ENCODE measurements around the gene ARHGAP8. TPM values are rescaled to one million over a fixed set of nuclear protein-coding genes. Genes with fewer than 3 reads are reported as not detected.

ARHGAP8 gene
- polyA plus RNA-seq, 1 donor from 2014 or later: 3.0 TPM

DNA sequence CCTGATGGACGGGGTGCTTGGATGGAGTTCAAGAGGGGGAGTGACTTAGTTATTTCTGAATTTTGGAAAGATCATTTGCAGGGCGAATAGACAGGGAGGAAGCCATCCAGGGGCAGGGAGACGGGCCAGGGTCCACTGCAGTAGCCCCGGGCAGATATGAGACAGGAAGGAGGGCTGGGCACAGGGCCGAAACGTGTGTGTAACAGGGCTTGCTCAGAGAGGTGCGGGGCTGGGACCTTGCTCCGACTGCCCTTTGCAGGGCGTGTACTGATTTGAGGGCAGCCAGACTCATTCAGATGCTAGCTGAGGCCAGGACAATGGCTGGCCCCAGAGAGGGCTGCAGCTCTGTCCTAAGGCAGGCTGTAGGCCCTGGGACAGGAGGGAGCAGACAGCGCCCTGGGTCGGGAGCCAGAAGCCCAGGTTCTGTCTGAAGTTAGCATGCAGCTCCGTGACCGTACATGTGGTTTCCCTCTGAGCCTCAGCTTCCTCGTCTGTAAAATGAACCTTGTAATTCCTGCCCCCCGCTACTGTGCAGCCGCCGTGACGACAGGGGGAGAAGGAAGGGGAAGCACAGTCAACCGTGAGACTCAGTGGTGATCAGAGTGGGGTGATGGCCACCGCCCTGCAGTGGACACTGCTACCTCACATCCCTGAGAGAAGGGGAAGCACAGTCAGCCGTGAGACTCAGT is 154.0 kb downstream of the ARHGAP8 start:
- no peak overlapping the region for H3K9ac ChIP-seq (ENCODE audit: low read length)
- H4K20me1 ChIP-seq (ENCODE audit: insufficient read depth): no peaks in the 10 kb centered on the region
- no peaks in the 10 kb centered on the region for H3K9me2 ChIP-seq (ENCODE audit: insufficient read depth, low read length)
- H2AFZ ChIP-seq (ENCODE audit: low read depth, low read length): no peak overlapping the region
- H3K79me2 ChIP-seq (replicated peaks; ENCODE audit: insufficient read depth, low read length): no peaks in the 10 kb centered on the region
- no peak overlapping the region for H3K27ac ChIP-seq (ENCODE audit: low read length)
- H3K9me3 ChIP-seq (ENCODE audit: low read length): peaks cover 8% of the 10 kb centered on the region
- TF ChIP-seq RAD21 (conservative IDR thresholded peaks at IDR 0.05): no peak
- TF ChIP-seq, protein P1, sequence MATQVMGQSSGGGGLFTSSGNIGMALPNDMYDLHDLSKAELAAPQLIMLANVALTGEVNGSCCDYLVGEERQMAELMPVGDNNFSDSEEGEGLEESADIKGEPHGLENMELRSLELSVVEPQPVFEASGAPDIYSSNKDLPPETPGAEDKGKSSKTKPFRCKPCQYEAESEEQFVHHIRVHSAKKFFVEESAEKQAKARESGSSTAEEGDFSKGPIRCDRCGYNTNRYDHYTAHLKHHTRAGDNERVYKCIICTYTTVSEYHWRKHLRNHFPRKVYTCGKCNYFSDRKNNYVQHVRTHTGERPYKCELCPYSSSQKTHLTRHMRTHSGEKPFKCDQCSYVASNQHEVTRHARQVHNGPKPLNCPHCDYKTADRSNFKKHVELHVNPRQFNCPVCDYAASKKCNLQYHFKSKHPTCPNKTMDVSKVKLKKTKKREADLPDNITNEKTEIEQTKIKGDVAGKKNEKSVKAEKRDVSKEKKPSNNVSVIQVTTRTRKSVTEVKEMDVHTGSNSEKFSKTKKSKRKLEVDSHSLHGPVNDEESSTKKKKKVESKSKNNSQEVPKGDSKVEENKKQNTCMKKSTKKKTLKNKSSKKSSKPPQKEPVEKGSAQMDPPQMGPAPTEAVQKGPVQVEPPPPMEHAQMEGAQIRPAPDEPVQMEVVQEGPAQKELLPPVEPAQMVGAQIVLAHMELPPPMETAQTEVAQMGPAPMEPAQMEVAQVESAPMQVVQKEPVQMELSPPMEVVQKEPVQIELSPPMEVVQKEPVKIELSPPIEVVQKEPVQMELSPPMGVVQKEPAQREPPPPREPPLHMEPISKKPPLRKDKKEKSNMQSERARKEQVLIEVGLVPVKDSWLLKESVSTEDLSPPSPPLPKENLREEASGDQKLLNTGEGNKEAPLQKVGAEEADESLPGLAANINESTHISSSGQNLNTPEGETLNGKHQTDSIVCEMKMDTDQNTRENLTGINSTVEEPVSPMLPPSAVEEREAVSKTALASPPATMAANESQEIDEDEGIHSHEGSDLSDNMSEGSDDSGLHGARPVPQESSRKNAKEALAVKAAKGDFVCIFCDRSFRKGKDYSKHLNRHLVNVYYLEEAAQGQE (IDR thresholded peaks at IDR 0.05; ENCODE audit: borderline replicate concordance): no peak
- no peak for TF ChIP-seq POLR2AphosphoS5 (IDR thresholded peaks at IDR 0.05)
- TF ChIP-seq EP300 (conservative IDR thresholded peaks at IDR 0.05; ENCODE audit: poor library complexity, severe bottlenecking): no peak
- TF ChIP-seq MXI1 (conservative IDR thresholded peaks at IDR 0.05; ENCODE audit: poor library complexity, severe bottlenecking): no peak
- TF ChIP-seq, protein P2, sequence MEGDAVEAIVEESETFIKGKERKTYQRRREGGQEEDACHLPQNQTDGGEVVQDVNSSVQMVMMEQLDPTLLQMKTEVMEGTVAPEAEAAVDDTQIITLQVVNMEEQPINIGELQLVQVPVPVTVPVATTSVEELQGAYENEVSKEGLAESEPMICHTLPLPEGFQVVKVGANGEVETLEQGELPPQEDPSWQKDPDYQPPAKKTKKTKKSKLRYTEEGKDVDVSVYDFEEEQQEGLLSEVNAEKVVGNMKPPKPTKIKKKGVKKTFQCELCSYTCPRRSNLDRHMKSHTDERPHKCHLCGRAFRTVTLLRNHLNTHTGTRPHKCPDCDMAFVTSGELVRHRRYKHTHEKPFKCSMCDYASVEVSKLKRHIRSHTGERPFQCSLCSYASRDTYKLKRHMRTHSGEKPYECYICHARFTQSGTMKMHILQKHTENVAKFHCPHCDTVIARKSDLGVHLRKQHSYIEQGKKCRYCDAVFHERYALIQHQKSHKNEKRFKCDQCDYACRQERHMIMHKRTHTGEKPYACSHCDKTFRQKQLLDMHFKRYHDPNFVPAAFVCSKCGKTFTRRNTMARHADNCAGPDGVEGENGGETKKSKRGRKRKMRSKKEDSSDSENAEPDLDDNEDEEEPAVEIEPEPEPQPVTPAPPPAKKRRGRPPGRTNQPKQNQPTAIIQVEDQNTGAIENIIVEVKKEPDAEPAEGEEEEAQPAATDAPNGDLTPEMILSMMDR (IDR thresholded peaks at IDR 0.05; ENCODE audit: poor library complexity, severe bottlenecking): no peak
- no peak for TF ChIP-seq TAF1 (IDR thresholded peaks at IDR 0.05; ENCODE audit: low read depth)
- no peak for TF ChIP-seq EZH2 (IDR thresholded peaks at IDR 0.05; ENCODE audit: borderline replicate concordance, insufficient read depth, low read length, poor library complexity, severe bottlenecking)
- no peak for TF ChIP-seq SMC3 (conservative IDR thresholded peaks at IDR 0.05; ENCODE audit: poor library complexity)
- H3K36me3 ChIP-seq (ENCODE audit: insufficient read depth, low read length): no peaks in the 10 kb centered on the region
- no peak overlapping the region for H3K4me3 ChIP-seq (ENCODE audit: low read length)
- no peak overlapping the region for H3K4me2 ChIP-seq (ENCODE audit: low read length)
- no peaks in the 10 kb centered on the region for H3K27me3 ChIP-seq (ENCODE audit: insufficient read depth, low read depth, low read length)
- no peaks in the 10 kb centered on the region for H3F3A ChIP-seq (ENCODE audit: insufficient read depth, low read length, poor library complexity, severe bottlenecking)

DNA sequence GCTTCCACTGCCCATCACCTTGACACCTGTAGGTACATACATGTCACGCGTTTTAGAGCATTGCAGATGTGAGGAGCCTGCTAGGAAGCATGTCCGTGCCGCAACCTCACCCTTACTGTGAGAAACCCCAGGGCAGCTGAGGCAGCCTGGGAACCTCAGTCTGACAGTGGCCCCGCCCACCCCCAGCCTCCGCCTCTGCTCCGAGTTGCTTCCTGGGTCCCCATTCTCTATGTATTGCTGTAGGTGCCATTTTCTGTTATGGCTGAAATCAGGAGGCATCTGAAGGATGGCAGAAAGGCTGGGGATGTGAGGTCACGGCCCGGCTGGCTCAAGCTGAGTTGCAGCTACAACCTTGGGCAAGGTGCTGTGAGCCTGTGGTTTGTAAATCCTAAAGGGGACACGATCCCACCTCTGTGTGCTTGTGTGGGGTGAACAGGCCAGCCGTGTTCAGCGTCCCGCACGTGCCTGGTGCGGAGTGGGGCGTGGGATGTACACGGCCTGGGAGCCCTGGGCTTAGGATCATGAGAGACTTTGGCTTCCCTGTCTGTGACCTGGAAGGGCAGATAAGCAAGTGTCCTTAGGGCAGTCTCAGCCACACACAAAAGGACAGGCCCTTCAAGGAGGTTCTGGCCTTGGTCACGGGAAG is 154.7 kb downstream of the ARHGAP8 start:
- H3K4me3 ChIP-seq (ENCODE audit: low read length): no peak overlapping the region
- H3K9me2 ChIP-seq (ENCODE audit: insufficient read depth, low read length): no peaks in the 10 kb centered on the region
- H3K36me3 ChIP-seq (ENCODE audit: insufficient read depth, low read length): peaks cover 5% of the 10 kb centered on the region
- no peak overlapping the region for H3K4me2 ChIP-seq (ENCODE audit: low read length)
- no peak overlapping the region for H3K27ac ChIP-seq (ENCODE audit: low read length)
- no peak for TF ChIP-seq SMC3 (conservative IDR thresholded peaks at IDR 0.05; ENCODE audit: poor library complexity)
- TF ChIP-seq, protein P2 (IDR thresholded peaks at IDR 0.05; ENCODE audit: poor library complexity, severe bottlenecking): no peak
- no peak for TF ChIP-seq EP300 (conservative IDR thresholded peaks at IDR 0.05; ENCODE audit: poor library complexity, severe bottlenecking)
- no peak for TF ChIP-seq EZH2 (IDR thresholded peaks at IDR 0.05; ENCODE audit: borderline replicate concordance, insufficient read depth, low read length, poor library complexity, severe bottlenecking)
- TF ChIP-seq RAD21 (conservative IDR thresholded peaks at IDR 0.05): no peak
- no peak for TF ChIP-seq MXI1 (conservative IDR thresholded peaks at IDR 0.05; ENCODE audit: poor library complexity, severe bottlenecking)
- TF ChIP-seq, protein P1 (IDR thresholded peaks at IDR 0.05; ENCODE audit: borderline replicate concordance): no peak
- TF ChIP-seq TAF1 (IDR thresholded peaks at IDR 0.05; ENCODE audit: low read depth): no peak
- TF ChIP-seq POLR2AphosphoS5 (IDR thresholded peaks at IDR 0.05): no peak
- H2AFZ ChIP-seq (ENCODE audit: low read depth, low read length): no peak overlapping the region
- H3K79me2 ChIP-seq (replicated peaks; ENCODE audit: insufficient read depth, low read length): no peaks in the 10 kb centered on the region
- H3F3A ChIP-seq (ENCODE audit: insufficient read depth, low read length, poor library complexity, severe bottlenecking): no peaks in the 10 kb centered on the region
- peaks cover 5% of the 10 kb centered on the region for H3K9me3 ChIP-seq (ENCODE audit: low read length)
- H3K27me3 ChIP-seq (ENCODE audit: insufficient read depth, low read depth, low read length): no peaks in the 10 kb centered on the region
- H3K9ac ChIP-seq (ENCODE audit: low read length): no peak overlapping the region
- no peaks in the 10 kb centered on the region for H4K20me1 ChIP-seq (ENCODE audit: insufficient read depth)

Data from neural cell (in vitro differentiated cells).